ENCODE results near the gene TSC22D3.
A peak's percentile ranks its signal among the peaks of the same experiment; 100 is the strongest.
"Not testable (repeated sequence)": the region's sequence is repeated elsewhere in the genome, so short reads cannot be mapped to it uniquely, and the experiment has no call there.

Gene TSC22D3

DNA sequence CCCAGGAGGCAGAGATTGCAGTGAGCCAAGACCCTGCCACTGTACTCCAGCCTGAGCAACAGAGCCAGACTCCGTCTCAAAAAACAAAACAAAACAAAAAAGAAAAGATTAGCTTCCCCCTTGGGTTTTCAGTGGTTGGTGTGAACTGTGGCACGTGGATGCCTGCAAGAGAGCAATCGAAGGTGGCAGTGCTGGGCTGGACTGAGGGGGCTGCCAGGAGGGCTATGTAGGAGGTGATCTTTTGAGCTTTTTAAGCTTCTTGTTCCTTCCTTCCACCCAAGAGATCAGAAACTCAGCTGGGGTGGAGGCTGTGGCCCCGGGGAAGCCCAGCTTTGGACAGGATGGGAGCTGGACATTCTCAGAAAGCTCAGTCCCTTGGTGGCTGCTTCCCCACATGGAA is 97.7 kb downstream of the TSC22D3 start:
- no peak for DNase-seq

DNA sequence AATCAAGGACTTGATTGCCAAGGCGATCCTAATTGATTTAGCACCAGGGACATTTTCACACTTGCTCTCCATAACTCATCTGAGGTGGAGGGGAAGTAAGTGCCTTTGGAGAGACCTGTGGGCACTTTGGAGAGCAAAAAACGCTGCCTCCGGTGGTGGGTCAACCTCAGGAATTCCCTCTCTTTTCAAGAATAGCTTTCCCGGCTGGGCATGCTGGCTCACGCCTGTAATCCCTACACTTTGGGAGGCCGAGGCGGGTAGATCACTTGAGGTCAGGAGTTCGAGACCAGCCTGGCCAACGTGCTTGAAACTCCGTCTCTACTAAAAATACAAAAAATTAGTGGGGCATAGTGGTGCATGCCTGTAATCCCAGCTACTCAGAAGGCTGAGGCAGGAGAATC is 98.1 kb downstream of the TSC22D3 start:
- DNase-seq: no peak

DNA sequence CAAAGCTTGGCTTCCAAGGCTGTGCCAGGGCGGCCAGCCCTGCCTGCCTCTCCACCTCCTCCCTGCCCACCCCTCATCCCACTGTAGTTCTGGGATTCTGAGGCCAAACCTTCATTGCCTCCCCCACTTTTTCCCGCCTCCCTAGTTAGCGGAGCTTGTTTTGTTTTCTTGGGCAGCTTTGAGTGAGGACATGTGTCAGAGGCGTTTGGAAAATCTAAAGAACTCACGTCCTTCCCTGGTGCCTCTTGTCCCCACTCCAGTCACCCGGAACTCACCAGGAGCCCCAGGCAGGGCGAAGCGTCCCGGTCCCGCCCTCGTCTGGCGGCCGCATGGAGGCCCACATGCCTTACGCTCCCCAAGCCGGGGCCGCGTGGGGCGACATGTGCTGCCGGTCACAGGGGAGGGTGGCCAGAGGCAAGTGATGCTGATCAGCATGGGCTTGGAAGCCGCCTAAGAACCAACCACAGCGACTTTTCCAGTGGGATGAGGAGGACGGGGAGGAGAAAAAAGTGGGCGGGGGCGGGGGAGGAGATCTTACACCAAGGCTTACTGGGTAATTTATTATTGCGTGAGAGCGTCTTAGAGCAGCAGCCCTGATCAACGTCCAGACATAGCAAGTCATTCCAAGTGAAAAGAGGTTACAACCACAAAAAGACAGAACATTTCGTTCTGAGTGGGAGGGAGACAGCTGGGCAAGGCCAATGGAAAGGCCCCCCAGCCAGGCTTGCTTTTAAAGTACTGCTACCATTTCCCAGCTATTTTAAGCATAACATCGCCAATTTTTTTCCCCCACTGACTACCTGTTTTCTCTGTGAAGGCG is 98.8 kb downstream of the TSC22D3 start:
- DNase-seq: peak; percentile 88

DNA sequence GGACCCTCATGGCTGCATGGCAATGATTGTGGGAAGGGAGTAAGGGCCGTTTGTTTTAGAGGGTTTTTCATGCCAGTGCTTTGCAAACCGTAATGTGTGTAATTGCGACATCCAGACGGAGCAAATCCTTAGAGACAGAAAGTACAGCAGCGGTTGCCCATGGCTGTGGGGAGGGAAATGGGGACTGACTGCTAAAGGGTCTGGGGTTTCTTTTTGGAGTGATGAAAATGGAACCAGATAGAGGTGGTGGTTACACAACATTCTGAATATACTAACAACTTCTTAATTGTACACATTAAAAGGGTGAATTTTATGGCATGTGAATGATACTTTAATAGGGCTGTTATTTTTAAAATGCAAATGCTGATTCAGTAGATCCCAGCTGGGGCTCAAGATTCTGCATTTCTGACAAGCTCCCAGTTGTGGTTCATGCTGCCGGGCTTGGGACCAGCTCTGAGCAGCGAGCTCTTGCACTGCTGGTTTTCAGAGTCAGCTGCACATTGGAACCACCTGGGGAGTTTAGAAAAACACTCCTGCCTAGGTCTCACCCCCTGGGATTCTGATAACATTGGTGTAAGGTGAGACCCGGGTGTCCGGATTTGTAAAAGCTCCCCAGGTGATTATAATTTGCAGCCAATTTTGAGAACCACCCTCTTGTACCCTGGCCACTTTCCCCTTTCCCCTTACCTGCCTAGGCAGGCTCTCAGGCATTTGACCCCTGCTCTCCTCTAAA is 99.6 kb downstream of the TSC22D3 start:
- DNase-seq: peak; percentile 23

DNA sequence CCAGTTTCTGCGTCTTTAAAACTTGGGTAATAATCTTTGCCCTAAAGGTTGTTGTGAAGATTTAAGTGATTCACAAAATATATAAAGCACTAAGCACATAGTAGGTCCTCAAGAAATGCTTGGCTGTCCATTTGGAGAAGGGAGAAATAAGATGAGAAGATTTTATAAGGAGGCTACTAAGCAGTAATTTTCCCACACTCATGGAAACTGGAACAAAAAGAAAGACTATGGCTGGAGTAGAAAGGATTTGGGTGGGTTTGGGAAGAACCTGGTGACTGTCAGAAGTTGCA is 100.3 kb downstream of the TSC22D3 start:
- DNase-seq: no peak

DNA sequence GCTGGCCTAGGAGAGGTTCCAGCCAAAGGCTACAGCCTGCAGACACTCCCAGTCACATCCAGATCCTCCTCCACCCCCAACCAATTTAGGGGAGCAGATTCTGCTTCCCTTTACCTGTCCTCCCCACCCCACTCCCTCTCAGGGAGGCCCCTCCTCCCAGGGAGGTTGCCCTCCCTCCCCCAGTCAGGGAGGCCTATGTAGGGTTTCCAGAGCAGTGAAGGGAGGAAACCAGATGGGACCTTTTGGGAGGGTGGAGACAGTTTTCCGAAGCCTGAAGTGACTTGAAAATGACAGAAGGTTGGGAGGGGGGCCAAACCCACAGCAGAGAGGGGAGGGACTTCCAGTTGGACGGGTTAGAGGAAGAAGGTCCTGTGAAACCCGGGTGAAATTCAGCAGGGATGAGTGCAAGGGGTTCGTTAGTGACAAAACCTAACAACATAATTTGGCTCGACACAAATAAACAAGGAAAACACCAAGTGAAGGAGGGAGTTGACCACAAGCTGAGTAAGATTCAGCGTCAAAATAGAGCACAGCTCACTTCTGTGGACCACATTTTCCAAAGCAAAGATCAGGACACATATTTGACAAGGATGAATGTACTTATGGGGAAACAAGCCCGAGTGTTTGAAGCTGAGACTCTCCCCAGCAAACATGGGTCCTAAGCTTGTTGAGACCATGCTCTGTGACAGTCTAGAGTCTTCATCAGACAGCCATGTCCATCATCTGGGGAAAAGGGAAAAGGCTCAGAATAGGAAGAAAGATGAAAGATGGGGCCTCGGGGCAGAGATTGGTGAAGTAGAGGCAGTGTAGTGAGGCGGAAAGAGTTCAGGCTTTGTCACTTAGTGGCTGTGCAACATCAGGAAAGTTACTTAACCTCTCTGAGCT is 100.9 kb downstream of the TSC22D3 start:
- DNase-seq: peak; percentile 31

DNA sequence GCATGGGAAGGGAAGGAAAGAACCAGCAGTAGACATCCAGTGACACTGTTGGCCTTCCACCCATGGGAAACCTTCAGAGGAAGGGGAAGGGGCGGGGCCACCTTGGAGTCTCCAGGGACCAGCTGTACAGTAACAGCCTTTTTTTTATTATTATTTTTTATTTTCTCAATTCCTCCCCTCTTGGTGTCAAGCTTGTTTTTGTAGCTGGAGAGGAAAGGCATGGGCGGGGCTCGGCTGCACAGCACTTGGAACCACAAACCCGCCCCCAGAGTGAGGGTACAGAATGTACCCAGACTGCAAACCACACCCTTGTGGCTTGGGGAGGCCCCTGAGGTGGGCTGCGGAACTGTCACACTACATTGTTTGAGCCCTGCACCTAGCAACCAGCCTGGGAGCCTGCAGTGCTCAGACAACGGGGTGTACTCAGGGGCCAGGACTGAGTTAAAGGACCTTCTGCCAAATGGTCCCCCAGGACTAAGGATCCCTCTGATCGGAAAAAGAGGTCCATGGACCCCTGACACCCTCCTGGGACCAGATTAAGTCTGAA is 101.6 kb downstream of the TSC22D3 start:
- DNase-seq: no peak

DNA sequence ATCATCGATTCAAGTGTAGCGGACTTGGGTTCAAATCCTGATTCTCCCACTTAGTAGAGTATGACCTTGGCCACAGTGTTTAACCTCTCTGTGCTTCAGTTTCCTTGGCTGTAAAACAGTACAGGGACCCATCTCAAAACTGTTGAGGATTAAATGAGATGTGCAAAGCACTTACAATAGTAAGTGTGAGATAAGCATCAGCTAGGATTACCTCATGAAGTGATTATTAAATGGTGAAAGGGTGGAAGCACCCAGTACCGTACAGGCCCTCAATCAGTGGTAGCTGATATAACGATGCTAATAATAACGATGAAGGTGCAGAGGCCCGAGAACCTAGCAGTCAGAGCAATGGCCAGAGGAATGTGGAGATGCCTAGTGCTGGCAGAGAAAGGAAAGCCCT is 102.2 kb downstream of the TSC22D3 start:
- DNase-seq: no peak

DNA sequence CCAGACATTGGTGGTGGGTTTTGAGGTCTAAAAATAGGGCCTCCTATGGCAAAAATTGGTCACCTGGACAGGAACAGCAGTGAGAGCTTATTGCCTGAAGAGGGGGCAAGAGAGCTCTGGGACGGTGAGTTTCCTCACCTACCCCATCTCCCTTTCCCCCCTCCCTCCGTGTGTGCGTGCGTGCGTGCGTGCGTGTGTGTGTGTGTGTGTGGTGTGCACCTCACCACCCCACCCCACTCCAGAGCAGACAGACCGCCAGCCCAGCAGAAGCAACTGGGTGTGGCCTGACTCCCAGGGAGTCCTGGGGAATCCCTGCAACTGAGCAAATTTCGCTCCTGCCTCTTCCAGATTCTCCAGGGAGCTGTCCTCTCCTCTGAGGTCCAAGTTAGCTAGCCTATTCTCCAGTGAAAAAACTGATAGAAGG is 102.6 kb downstream of the TSC22D3 start:
- peak; percentile 75 for DNase-seq

DNA sequence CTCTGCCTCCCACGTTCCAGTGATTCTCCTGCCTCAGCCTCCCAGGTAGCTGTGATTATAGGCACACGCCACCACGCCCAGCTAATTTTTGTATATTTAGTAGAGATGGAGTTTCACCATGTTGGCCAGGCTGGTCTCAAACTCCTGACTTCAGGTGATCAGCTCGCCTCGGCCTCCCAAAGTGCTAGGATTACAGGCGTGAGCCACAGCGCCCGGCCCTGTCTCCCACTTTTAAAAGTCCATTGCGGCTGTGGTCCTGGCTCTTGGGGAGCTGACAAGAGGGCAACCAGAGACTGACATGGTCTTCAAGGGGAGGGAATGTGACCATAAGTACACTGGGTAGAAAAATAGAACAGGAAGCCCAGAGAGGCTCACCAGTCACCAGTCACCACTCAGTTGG is 104.3 kb downstream of the TSC22D3 start:
- DNase-seq: not testable (repeated sequence)

DNA sequence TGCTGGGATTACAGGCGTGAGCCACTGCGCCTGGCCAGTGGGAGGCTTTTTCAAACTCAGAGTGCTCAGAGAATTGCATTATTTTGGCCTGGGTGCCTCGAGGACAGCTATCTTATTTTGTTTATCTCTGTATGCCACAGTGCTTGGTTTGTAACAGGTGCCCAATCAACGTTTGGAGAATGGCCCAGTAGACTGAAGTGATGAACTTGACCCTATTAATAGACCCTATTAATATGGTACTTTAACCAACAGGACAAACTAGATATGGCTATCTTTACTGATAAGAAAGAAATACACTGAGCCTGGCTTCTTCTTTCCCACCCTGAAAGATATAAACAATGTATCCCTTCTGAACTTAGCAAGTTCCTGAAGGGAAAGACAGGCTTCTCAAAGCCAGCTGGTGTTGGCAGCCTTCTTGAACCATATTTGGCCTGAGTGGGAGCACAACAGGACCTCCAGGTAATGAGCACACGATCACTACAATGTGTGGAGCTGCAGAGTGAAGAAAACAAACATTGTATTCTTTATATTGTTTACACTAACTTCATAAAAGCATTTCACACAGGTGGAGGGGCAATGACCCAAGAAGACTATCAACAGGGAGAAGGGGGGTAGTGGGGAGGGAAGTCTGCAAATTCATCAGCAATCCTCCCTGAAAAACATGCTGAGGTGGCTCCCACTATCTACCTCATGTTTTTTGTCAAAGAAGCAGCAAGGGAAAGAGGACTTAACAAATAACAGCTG is 105.5 kb downstream of the TSC22D3 start:
- DNase-seq: no peak

DNA sequence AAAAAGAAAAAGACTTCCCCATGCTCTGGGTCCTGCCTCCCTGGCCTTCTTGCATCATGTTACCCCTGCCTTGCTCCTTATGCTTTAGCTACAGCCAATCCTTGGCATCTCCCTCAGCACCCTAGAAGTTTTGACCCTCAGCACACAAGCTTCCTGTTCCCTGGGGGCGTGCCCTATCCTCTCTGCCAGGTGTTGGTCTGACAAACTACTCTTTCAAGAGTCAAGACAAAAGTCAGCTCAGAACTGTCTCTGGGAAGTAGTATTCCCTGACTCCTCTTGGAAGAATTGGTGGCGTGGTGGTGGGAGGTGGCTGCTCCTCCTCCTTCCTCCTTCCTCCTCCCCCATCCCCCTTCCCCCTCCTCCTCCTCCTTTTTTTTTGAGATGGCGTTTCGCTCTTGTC is 106.3 kb downstream of the TSC22D3 start:
- no peak for DNase-seq

DNA sequence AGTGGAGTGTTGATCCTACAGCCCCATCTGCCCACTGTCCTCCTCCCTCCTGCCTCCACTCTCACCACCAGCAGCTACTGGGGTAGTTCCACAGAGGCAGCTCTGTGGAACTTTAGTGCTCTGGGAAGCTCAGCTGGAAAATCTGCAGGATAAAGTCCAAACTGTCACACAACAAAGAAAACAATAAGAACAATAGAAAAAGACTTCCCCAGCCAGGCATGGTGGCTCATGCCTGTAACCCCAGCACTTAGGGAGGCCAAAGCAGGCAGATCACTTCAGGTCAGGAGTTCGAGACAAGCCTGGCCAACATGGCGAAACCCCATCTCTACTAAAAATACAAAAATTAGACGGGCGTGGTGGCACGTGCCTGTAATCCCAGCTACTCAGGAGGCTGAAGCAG is 106.9 kb downstream of the TSC22D3 start:
- not testable (repeated sequence) for DNase-seq

DNA sequence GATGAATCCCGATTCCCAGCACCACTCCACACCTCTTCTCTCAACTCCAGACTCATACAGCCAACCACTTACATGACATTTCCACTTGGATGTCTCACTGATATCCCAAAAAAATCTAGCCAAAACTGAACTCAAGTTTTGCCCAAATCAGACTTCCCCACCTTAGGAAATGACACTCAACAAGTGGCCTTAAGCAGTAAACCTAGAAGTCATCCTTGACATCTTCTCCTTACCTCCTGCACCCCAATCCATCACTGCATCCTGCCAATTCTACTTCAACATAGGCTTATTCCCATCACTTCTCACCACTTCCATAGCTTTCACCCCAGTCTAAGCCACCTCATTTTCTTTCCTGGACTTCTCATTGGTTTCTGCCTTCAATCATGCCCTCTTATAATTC is 108.2 kb downstream of the TSC22D3 start:
- DNase-seq: no peak

DNA sequence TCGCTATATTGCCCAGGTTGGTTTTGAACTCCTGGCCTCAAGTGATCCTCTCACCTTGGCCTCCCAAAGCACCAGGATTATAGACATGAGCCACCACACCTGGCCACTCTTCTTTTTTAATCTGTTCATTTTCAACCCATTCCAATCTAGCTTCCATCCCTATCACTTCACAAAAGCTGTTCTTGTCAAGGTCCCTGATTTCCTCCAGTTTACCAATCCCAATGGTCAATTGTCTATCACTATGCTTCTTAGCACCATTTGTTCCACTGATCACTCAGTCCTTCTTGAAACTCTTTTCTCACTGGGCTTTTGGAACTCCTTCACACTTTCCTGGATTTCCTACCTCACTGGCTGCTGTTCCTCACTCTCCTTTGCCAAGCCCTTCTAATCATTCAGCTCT is 108.7 kb downstream of the TSC22D3 start:
- no peak for DNase-seq
